ENCODE results near the gene BHLHE41. TPM values are rescaled to one million over a fixed set of nuclear protein-coding genes. Genes with fewer than 3 reads are reported as not detected.

The BHLHE41 gene
- polyA plus RNA-seq, 1 donor (not counting 4 experiments of a cell fraction or from before 2014, with no cell fraction given): 1.4 TPM

- FAIRE-seq (peak; percentile 82), DNase-seq (ENCODE audit: low read depth, low spot score) (no peak)
- no peaks in the 10 kb centered on the region for H3K36me3 ChIP-seq (ENCODE audit: control insufficient read depth in 2 of 2, extremely low read depth in 1 of 2, insufficient read depth in 2 of 2, low read length in 2 of 2)
- no peaks in the 10 kb centered on the region for H3K79me2 ChIP-seq (ENCODE audit: control insufficient read depth, insufficient read depth, low read length)
- H2AFZ ChIP-seq (ENCODE audit: control insufficient read depth, low read length): no peak overlapping the region
- peaks cover 15% of the 10 kb centered on the region for H3K4me1 ChIP-seq (ENCODE audit: control insufficient read depth, extremely low read depth, insufficient read depth, low read length)
- H3K27me3 ChIP-seq (ENCODE audit: control insufficient read depth, extremely low read depth, insufficient read depth, low read length): no peaks in the 10 kb centered on the region
- no peaks in the 10 kb centered on the region for H3K9me3 ChIP-seq (ENCODE audit: control insufficient read depth, low read depth, low read length)
- TF ChIP-seq EZH2 (IDR thresholded peaks at IDR 0.05; ENCODE audit: low read length): no peak
- TF ChIP-seq, protein P1, sequence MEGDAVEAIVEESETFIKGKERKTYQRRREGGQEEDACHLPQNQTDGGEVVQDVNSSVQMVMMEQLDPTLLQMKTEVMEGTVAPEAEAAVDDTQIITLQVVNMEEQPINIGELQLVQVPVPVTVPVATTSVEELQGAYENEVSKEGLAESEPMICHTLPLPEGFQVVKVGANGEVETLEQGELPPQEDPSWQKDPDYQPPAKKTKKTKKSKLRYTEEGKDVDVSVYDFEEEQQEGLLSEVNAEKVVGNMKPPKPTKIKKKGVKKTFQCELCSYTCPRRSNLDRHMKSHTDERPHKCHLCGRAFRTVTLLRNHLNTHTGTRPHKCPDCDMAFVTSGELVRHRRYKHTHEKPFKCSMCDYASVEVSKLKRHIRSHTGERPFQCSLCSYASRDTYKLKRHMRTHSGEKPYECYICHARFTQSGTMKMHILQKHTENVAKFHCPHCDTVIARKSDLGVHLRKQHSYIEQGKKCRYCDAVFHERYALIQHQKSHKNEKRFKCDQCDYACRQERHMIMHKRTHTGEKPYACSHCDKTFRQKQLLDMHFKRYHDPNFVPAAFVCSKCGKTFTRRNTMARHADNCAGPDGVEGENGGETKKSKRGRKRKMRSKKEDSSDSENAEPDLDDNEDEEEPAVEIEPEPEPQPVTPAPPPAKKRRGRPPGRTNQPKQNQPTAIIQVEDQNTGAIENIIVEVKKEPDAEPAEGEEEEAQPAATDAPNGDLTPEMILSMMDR (optimal IDR thresholded peaks at IDR 0.05 in 1 of 3, IDR thresholded peaks at IDR 0.05 in 1 of 3, conservative IDR thresholded peaks at IDR 0.05 in 1 of 3; ENCODE audit: extremely low read depth in 1 of 3, insufficient read depth in 2 of 3, low read length in 3 of 3): no peak
- H3K4me3 ChIP-seq (ENCODE audit: control insufficient read depth in 2 of 3, extremely low read depth in 1 of 3, insufficient read depth in 2 of 3, low read depth in 1 of 3, low read length in 3 of 3): no peak overlapping the region
- no peaks in the 10 kb centered on the region for H4K20me1 ChIP-seq (ENCODE audit: control insufficient read depth, extremely low read depth, insufficient read depth, low read length)
- no peaks in the 10 kb centered on the region for H3K9me1 ChIP-seq (ENCODE audit: control insufficient read depth, extremely low read depth, insufficient read depth, low read length)
- peak overlapping the region; percentile 31 for H3K4me2 ChIP-seq (ENCODE audit: control insufficient read depth, extremely low read depth, insufficient read depth, low read depth, low read length)
- H3K9ac ChIP-seq (ENCODE audit: control insufficient read depth, extremely low read depth, insufficient read depth, low read length): no peak overlapping the region
- dilution Hi-C loops (cut with MboI; ENCODE audit: extremely low pct_ligation_motif_present, low sequenced_read_pairs): no loop called here
- no peak overlapping the region for H3K27ac ChIP-seq (ENCODE audit: control insufficient read depth, insufficient read depth, low read length)
Measured at GRCh38 chr12:26101350-26101734, 23.5 kb downstream of the BHLHE41 start.

GRCh38 chr12:26100666-26101349 is 24.0 kb downstream of the BHLHE41 start:
- TF ChIP-seq, protein P1 (optimal IDR thresholded peaks at IDR 0.05 in 1 of 3, IDR thresholded peaks at IDR 0.05 in 1 of 3, conservative IDR thresholded peaks at IDR 0.05 in 1 of 3; ENCODE audit: extremely low read depth in 1 of 3, insufficient read depth in 2 of 3, low read length in 3 of 3): no peak
- TF ChIP-seq EZH2 (IDR thresholded peaks at IDR 0.05; ENCODE audit: low read length): no peak
- H4K20me1 ChIP-seq (ENCODE audit: control insufficient read depth, extremely low read depth, insufficient read depth, low read length): no peaks in the 10 kb centered on the region
- FAIRE-seq: peak; percentile 5
- H3K9me3 ChIP-seq (ENCODE audit: control insufficient read depth, low read depth, low read length): no peaks in the 10 kb centered on the region
- H3K9ac ChIP-seq (ENCODE audit: control insufficient read depth, extremely low read depth, insufficient read depth, low read length): no peak overlapping the region
- no peaks in the 10 kb centered on the region for H3K9me1 ChIP-seq (ENCODE audit: control insufficient read depth, extremely low read depth, insufficient read depth, low read length)
- no peak overlapping the region for H2AFZ ChIP-seq (ENCODE audit: control insufficient read depth, low read length)
- H3K4me3 ChIP-seq (ENCODE audit: control insufficient read depth in 2 of 3, extremely low read depth in 1 of 3, insufficient read depth in 2 of 3, low read depth in 1 of 3, low read length in 3 of 3): no peak overlapping the region
- no peaks in the 10 kb centered on the region for H3K27me3 ChIP-seq (ENCODE audit: control insufficient read depth, extremely low read depth, insufficient read depth, low read length)
- no peak overlapping the region for H3K4me2 ChIP-seq (ENCODE audit: control insufficient read depth, extremely low read depth, insufficient read depth, low read depth, low read length)
- dilution Hi-C loops (cut with MboI; ENCODE audit: extremely low pct_ligation_motif_present, low sequenced_read_pairs): no loop called here
- no peaks in the 10 kb centered on the region for H3K79me2 ChIP-seq (ENCODE audit: control insufficient read depth, insufficient read depth, low read length)
- H3K27ac ChIP-seq (ENCODE audit: control insufficient read depth, insufficient read depth, low read length): no peak overlapping the region
- no peaks in the 10 kb centered on the region for H3K36me3 ChIP-seq (ENCODE audit: control insufficient read depth in 2 of 2, extremely low read depth in 1 of 2, insufficient read depth in 2 of 2, low read length in 2 of 2)
- DNase-seq (ENCODE audit: low read depth, low spot score): no peak
- H3K4me1 ChIP-seq (ENCODE audit: control insufficient read depth, extremely low read depth, insufficient read depth, low read length): peaks cover 15% of the 10 kb centered on the region
